C4-2B (cell line): ENCODE data around the gene DGCR8.

Source experiments
- CTCF ChIP-seq: fragments of 450-650 bp; conservative IDR thresholded peaks from 2 replicates; pipeline ENCODE4 v1.5.1; 2017; ENCODE audit warnings: mild to moderate bottlenecking
- ZFX ChIP-seq: fragments of 450-650 bp; IDR thresholded peaks from 2 replicates; pipeline ENCODE4 v1.6.1; 2017

DNA sequence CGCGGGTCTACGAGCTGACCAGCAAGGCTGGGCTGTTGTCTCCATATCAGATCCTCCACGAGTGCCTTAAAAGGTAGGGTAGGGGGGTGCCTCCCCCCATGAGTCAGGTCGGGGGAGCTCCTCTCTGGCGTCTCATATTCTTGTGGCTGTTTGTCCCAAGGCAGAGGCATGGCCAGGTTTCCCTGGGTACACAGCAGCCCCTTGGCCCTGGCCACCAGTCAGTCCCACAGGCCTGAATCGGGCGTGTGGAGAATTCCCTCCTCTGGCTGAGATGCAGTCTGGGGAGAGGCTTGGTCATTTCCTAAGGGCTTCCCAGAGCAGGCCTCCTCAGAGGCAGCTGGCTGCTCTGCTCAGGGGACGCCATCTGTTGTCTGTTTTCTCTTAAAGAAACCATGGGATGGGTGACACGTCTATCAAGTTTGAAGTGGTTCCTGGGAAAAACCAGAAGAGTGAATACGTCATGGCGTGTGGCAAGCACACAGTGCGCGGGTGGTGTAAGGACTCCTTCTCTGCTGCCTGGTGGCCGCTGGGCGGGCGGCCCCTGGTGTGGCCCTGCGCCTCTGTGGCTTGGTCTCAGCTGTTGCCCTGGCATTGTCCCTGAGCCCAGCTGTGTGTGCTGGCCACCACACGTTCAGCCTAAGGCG is 26.3 kb downstream of the DGCR8 start:
- TF ChIP-seq CTCF (no peak), ZFX (no peak)
